HG03575 (cell line): ENCODE data around the gene TMEM72.

ENCODE experiments used
- ATAC-seq: cut with Tn5 transposase; IDR thresholded peaks from one replicate; pipeline ENCODE4 v1.9.1; 2021; ENCODE audit not compliant: unreplicated experiment, insufficient number of reproducible peaks, low FRiP score; ENCODE audit errors: extremely low read depth

Gene TMEM72

DNA sequence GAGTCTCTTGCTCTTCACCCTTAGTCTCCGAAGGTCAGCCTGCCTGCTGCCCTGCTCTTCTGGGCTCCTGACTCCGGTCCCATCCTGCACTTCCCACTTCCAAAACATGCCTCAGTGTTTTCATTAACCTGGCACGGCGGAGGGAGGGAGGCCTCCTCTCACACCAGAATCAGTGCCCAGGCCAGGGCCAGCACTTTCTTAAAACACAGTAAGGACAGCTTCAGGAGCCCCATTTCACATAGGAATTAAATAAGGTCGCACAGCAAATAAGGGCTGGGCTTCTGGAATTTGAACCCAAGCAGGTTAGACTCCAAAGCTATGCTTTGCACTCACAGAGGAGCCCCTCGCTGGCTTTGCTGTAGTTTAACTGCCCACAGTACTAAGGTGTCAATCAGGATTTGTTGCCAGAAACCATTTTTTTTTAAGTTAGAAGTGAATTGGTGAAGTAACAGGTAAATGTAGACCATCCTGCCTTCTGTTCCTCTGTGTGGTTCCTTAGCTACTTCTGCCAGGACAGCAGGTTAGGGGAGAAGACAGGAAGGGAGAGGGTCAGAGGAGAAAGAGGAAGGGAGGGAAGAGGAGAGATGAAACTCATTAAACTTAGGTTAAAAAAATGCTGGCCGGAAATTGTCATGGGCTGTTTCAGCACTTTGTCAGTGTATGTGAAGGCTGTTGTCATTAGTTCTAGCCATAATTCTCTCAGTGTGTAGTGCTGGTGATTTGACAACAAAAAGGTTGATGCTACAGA, 49.5 kb downstream of the TMEM72 start:
- no peak for ATAC-seq

DNA sequence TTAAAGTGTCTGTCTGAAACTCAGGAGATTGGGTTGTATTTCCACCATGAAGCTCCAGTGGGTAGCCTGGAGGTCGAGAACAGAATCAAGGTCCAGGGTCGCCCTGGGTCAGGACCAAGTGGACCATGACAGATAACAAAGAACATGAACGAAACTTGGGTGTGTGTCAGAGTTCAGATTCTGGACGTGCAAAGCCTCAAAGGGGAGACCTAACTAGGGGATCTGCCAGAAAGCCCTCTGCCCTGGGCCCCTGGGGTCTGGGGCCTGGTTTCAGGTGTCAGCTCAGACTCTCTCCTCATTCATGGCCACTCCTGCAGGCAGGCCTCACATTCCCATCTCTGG, 50.1 kb downstream of the TMEM72 start:
- ATAC-seq: no peak

DNA sequence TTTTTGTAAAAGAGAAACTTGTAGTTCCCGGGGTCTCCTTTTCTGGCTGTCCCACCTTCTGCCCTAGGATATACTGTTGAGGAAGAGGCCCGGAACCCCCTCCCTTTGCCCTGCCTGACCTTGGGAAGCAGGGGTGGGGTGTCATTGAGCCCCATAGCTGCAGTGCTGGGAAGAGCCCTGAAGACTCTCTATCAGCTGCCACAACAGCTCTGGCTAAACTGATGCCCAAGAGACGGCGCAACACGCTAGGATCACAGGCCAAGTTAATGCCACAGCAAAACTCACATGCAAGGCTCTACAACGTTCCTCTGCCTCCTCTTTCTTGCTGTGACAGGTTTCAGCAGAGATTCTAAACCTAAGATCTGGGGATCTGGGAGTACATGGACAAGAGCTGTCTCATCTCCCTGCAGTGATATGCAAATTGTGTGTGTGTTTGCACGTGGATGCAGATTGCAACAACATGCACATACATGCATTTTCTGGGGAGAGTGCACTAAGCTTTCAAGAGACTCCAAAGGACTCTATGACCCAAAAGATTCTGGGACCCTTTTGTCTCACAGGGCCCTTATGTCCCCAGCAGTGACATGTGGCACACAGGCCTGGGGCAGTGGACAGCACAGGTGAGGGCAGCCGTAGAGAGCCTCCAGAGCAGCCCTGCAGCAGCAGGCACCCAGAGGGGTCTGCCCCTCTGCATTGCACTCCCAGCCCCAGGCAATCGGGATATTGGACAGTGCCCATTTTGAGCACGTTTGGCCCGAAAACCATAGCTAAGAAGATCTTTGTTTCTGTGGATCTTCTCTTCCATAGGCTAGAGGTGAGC, 51.0 kb downstream of the TMEM72 start:
- no peak for ATAC-seq

DNA sequence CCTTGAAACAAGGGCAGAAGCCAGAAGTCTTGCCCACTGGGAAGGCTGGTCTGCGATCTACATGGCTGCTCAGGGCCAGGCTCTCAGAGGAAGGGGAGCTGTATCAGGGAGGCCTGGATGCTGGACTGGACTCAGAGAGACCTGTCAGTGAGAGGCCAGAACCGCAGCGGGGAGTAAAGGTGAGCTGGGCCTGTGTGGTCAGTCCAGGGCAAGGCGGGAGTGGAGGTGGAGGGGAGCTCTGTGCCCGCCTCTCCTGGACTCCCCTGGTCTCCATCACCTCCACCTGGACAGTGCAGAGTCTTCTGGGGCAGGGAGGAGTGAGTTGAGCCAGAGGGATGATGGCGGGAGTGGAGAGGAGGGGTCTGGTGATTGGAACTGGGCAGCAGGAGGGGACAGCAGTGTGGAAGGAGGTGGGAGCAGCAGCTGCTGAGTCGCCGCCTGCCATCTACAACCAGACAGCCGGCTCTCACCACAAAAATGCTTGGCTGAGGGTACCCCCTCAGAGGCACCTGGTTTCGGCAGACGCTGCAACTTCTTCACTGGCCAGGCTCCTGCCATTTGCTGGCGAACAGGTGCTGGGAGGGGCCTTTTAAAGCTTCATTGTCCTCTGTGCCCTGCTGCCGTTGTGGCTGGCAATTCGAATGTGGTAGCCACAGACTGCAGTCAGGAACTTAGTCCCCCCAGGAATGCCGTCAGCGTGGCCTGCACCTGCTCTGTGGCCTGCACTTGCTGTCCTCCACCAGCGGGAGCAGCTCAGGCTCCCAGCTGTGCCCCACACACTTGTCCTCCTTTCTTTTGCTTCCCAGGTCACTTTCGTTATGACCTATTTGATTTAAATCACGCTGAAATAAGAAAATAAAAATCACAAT, 52.0 kb downstream of the TMEM72 start:
- no peak for ATAC-seq

DNA sequence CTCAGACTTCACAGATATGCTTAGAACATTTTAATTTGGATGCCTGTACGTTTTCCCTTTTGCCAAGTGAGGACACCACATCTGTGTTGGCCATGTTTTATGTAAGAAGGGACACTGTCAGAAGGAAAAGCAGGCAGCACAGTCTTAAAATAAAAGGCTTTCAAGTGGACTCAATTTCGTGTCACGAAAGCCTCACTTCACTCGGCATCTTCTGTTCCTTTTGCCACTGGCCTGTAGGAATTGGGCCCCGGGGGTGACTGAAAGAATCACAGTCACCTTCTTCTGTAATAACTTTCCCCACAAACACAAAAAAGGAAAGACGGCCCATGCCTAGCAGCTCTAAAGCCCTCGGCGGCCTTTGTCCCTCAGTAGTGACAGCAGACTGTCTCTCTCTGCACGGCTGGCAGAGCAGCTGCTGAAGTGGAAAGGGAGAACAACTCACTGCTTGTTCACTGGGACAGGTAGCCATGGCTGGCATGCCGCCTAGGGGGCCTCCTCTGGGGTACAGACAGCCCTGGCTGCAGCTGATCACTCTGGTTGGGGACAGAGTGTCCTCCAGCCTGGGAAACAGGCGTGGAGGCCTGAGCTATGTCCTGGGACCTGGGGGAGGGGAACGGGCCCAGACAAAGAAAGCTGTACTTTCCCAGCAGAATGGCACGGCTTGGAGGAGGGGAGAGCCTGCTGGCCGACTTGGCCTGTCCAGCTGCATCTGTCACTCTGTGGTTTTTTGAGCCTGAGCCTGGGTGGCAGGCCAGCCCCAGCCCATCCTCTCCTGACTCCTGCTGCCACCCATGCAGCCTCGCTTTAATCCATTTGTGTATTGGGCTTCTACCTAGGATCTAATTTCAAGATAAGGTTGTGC, 52.9 kb downstream of the TMEM72 start:
- ATAC-seq: no peak

DNA sequence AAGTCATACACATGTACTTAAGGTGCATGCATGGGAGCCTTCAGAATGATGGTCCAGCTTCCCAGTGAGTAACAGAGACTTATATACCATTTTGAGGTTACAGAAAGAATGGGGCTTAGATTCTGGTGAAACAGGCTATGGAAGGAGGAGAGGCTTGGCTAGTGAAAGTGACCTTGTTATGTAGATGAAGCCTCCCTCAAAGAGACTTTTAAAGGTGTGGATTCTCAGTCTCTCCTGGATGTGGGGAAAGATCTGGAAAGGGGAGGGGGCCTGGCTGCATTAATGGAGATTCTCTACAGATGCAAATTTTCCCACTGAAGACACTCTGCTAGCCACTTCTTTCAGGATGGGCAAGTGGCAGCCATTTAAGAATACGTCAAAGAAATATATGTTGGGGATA, 54.0 kb downstream of the TMEM72 start:
- no peak for ATAC-seq

DNA sequence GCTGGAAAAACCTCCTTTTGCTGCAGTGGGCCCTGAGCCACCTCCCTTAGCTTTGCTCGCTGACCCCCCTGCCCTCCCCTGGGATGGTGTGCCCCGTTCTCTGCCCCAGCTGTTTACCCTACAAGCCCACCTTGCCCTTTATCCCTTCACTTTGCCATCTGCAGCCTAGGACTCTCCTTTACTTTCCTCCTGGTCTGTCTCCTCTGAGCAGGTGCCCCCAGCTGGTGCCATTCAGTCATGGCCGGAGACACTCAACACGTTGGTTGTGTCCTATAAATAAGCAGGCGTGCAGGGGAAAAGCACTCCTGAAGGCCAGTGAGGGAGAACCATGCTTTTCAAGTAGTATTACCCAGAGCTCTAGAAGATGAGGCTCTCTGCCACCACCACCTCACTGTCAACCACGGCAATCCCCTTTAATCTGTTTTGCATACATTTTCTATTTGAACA, 54.5 kb downstream of the TMEM72 start:
- ATAC-seq: no peak

DNA sequence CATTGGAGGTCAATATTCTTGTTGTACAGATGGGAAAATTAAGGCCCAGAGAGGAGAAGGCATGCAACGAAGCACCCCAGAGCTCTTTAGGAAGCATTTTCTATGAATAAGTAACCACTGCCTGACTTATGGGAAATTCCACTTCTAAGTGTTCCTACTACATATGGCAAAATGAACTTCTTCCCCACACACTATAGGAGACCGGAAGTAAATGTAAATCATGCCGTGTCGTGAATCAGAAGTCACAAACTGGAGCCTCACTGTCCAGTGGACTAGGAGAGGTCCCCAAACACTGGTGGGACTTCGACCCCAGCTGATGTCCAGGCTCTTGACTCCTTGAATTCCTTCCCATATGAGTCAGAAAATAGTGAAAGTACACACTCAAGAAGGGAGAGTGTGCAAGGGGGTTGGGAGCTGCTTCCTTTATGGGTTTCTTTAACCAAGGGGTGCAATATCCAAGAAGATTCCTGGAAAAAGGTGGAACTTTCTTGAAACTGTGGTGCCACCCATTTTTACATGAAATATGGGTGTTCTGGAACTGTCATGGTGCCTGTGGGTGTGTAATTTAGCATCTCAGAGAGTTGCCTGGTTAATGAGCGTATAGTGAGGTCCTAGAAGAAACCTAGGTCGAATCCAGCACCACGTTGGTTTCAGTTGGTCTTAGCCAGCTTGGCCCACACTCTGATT, 55.1 kb downstream of the TMEM72 start:
- ATAC-seq: no peak

DNA sequence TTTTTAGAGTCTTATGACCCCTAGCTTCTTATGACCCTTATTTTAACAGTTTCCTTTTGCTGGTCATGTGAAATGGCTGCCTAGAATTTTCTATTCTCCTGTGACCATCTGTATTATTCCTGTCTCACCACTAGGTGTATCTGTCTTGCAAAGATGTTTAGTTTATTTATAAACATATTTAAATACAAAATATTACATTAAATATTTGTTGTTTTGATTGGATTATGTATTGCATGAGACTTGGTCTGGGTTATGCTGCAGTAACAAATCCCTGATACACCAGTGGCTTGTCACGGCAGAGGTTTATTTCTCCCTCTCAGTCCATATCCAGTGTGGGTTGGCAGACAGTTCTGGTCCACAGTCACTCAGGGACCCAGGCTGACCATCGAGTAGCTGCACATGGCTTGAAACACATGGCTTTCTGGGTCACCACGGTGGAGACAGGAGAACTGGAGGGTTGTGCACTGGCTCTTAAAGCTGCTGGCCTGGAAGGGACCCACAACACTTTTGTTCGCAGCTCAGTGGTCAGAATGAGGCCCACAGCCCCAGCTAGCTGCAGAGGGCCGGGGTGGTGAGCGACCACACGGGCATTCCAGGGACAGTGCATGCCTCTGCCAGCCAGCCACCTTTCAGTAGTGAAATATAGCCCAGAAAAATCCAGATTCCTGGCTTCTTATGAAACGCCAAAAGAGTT, 55.8 kb downstream of the TMEM72 start:
- no peak for ATAC-seq

DNA sequence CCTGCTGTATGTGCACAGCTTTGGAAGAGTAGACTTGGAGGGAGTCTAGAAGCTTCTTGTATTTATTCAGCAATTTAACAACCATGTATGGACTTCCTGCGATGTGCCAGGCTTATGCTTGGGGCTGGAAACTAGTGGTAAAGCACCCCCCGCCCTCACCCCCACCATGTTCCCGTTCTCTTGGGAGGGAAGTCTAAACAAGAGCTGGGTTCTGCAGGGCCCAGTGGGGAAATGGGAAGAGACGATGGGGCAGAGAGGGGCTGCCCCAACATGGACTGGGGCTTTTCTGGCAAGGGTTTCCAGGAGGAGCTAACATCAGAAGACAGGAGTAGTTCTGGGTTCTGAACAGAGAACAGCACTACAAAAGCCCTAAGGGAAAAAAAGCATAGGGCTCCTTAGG, 56.5 kb downstream of the TMEM72 start:
- no peak for ATAC-seq

DNA sequence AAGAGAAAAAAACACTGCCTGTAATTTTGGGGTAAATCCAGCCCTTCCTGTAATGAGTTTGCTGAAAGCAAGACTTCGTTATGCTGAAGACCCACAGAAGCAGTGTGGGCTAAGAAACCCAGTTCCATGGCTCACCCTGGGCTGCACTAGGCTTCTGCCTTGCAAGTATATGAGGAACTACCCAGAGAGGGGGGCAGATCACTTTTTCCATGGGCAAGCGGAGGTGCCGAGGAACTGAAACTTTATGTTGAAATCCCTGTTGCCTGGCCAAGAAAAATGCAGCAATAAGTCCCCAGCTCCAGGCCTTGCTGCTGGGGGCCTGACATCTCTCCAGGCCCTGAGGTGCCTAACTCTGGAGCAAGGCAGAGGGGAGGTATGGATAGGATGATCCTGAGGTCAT, 57.0 kb downstream of the TMEM72 start:
- no peak for ATAC-seq

DNA sequence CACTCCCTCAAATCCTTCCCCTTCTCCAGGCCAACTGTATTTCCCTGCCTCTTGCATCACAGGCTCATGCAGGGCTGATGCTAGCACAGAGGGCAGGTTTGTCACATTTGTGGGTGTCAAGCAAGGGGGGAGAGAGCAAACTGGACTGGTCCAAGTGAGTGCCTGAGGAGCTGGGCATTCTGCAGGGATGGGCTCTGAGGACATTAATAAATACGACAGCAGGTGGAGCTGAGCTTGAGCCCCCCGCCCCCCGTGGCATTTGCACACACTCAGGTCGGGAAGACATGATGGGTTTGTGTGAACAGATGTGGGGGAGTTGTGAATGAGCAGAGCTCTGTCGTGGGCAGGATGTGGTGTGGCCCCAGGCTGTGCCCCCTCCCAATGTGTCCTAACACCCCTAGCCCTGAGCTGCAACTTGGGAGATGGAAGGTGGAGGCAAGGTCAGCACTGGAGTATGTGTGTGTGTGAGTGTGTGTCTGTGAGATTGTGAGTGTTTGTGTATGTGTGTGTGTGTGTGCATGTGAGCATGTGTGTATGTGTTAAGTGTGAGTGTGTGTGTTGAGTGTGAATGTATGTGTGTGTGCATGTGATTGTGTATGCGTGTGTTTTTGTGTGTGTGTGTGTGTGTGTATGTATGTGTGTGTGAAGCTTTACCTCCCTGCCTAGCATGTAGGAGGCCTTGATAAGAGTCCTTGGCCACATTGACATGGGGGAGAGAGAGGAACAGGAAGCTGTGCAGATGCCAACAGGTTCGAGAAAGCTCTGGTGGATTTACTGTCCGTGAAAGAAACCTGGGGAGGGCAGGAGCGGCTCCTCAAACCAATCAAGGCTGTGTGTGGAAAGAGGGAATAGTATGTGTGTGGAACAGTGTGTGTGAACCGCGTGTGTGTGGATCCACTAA, 57.6 kb downstream of the TMEM72 start:
- ATAC-seq: no peak

DNA sequence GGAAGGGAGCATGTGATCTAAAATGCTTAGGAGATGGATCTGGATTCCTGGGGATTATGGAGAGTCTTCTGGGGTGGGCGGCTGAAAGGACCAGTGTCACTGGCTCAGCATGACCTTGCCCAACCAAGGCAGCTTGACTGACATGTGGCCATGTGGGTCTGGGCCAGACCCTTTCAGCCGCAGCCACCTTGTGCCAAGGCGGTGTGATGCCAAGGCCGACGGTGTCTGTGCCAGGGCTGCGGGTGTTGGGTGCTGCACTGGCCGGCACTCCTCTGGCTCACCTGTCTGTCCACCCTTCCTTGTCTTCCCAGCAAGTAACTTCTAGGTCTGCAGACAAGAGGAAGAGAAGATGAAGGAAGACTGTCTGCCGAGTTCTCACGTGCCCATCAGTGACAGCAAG, 58.7 kb downstream of the TMEM72 start:
- ATAC-seq: no peak

DNA sequence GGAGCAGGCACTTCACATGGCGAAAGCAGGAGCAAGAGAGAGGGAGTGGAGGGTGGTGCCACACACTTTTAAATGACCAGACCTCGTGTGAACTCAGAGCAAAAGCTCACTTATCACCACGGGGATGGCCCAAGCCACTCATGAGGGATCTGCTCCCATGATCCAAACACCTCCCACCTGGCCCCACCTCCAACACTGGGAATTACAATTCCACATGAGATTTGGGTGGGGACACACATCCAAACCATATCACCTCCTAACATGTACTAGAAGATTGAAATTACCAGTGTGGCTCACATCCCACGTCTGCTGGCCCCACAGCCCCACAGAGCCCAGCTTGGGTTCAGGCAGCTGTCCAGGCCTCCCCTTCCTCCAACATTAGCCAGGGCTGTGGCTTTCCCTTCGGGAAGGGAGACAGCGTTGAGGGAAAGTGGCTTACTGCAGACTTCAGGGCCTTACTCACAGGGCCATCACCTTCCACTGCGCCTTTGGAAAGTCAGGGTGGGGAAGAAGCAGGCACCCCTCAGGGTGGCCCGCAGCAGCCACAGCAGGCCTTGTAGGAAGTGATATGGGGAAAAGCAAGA, 59.8 kb downstream of the TMEM72 start:
- ATAC-seq: no peak

DNA sequence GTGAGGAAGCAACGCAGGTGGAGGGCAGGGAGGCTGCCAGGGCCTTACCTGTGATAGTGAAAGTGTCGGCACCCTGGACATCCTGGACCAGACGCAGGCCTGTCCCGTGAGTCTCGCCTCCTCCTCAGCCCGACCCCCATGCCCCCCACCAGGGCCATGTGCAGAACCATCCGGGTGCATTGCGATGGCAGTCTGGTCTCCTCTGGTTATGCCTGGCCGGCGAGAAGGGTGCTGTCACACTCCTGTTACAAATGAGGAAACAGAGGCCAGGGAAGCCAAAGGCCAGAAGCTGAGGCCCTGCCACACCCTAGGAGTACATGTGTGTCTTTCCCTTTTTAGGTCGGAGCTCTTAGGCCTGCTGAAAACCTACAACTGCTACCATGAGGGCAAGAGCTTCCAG, 60.3 kb downstream of the TMEM72 start:
- no peak for ATAC-seq

DNA sequence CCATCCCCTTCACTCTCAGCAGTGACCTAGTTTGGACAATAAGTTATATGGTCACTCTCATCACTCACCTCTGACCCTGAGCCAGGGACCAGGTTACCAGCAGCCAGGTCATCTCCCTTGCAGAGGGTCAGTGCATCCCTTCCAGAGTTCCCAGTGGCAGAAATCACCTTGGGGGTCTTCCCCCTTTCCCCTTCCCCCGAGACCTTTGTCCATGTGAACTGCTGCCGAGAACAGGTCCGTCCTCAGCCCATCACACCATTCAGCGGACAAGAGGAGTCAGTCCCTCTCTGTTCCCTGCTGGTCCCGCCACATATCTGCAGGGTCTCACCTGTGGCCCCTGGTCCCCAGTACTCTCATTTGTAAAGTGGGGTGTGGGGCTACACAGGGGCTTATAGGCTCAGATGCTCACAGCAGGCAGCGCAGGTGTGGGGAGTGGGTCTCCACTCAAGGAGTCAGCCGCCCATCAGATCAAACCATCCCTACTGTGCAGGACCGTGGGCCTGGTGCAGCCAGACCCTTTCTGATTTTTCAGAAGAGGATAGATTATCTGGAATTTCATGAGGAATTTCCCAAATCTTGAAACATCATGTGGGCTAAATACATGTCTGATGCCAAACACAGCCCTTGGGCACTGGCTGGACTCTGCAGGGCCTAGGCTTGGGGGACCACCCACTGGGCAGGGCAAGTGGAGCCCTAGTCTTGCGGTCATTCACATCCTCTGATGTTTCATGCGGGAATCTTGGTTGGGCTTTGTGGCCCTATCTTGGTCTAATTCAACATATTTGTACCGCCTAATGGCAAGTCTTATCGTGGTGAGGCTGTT, 61.0 kb downstream of the TMEM72 start:
- no peak for ATAC-seq
